Kidney (tissue), 14 donors: ENCODE data around the gene CXXC5. TPM values are rescaled to one million over a fixed set of nuclear protein-coding genes. Genes with fewer than 3 reads are reported as not detected.
"Not testable (repeated sequence)": the region's sequence is repeated elsewhere in the genome, so short reads cannot be mapped to it uniquely, and the experiment has no call there.

Source experiments
- DNase-seq, 5 donors: peaks; one replicate each; pipeline ENCODE4 v3.0.0-alpha.2; 2013 to 2020
- FAIRE-seq: peaks from 2 replicates; lab custom pipeline; 2012; peaks lifted over from hg19 to GRCh38; lab: Jason Lieb, UNC
- H3K27ac ChIP-seq, 2 donors: one replicate each; pipeline ENCODE4 v1.7.0; 2013; ENCODE audit warnings: low read depth in 2 of 2, low read length in 2 of 2, inconsistent platforms in 1 of 2
- H3K27me3 ChIP-seq: one replicate; pipeline ENCODE4 v1.7.1; 2013; ENCODE audit warnings: low read length, inconsistent platforms; ENCODE audit not compliant: control insufficient read depth, insufficient read depth
- H3K36me3 ChIP-seq, 3 donors: one replicate each; pipeline versions ENCODE4 v1.7.0 to v1.7.1; 2013; ENCODE audit warnings: low read length in 3 of 3, control low read depth in 1 of 3, inconsistent platforms in 1 of 3; ENCODE audit not compliant: insufficient read depth in 3 of 3, control insufficient read depth in 2 of 3
- H3K4me1 ChIP-seq, 3 donors: one replicate each; pipeline versions ENCODE4 v1.7.0 to v1.7.1; 2013; ENCODE audit warnings: low read length in 3 of 3, inconsistent platforms in 1 of 3, low read depth in 1 of 3; ENCODE audit not compliant: control insufficient read depth in 2 of 3, insufficient read depth in 2 of 3
- H3K4me3 ChIP-seq, 3 donors: one replicate each; pipeline versions ENCODE4 v1.7.0 to v1.8.1; 2013; ENCODE audit warnings: low read length in 3 of 3, control low read depth in 1 of 3, inconsistent platforms in 1 of 3
- H3K9ac ChIP-seq, 3 donors: one replicate each; pipeline versions ENCODE4 v1.7.0 to v1.7.1; 2013; ENCODE audit warnings: low read length in 3 of 3, control low read depth in 1 of 3, inconsistent platforms in 1 of 3
- H3K9me3 ChIP-seq, 3 donors: one replicate each; pipeline versions ENCODE4 v1.7.0 to v1.7.1; 2013; ENCODE audit warnings: low read length in 3 of 3, control low read depth in 1 of 3, inconsistent platforms in 1 of 3; ENCODE audit not compliant: control insufficient read depth in 2 of 3, insufficient read depth in 1 of 3
- CTCF ChIP-seq: IDR thresholded peaks from 3 replicates; pipeline ENCODE4 v1.5.1; 2012; ENCODE audit warnings: mild to moderate bottlenecking, moderate library complexity, borderline replicate concordance; ENCODE audit not compliant: insufficient read depth; ENCODE audit errors: extremely low read depth
- intact Hi-C: fragments of 100-400 bp; cut with DNase I; formaldehyde crosslinking; loops from one replicate; pipeline ENCODE4 v1.11.1; 2022
- polyA plus RNA-seq: library from polyadenylated mRNA; stranded (reverse); fragments of 350-450 nt; fragmentation: Illumina TruSeq; extraction: RNeasy Lipid Tissue Mini Kit (QIAGEN cat#74804); gene quantifications from one replicate; pipeline ENCODE4 v1.2.3, GENCODE V29; 2014; ENCODE audit warnings: low read depth, low replicate concordance; ENCODE audit not compliant: insufficient read depth
- total RNA-seq: library from RNA; stranded (reverse); fragmentation: NEBNext Ultra II Directional; extraction: Animal tissue kit (Norgen Biotek cat#: 25700); gene quantifications from one replicate; pipeline ENCODE4 v1.2.1, GENCODE V29; 2021
- donor health status: control.
- donor health status: control.
- donor health status: control.
- donor health status: control.
- donor health status: control.
- donor health status: DM: yes; HTN: yes; CAD: no.
- donor health status: Normal renal cell carcinoma (clear cell type).

CXXC5 gene
- total and polyA plus RNA-seq, 2 donors from 2014 or later, result 116 to 122 TPM

GRCh38 chr5:139711906-139712224 is 63.7 kb downstream of the CXXC5 start:
- intact Hi-C loops, result no loop called here
- Histone ChIP-seq H3K9me3 (no peaks in the 10 kb centered on the region), H3K36me3 (no peaks in the 10 kb centered on the region), H3K27ac (peak overlapping the region in 1 of 2 donors; percentile 23), H3K4me3 (peak overlapping the region; percentile 44 to 58 (median 50)), H3K27me3 (no peaks in the 10 kb centered on the region), H3K4me1 (peaks cover 5 to 19% (median 9%) of the 10 kb centered on the region in 3 donors), H3K9ac (peak overlapping the region in 2 of 3 donors; percentile 17 to 37)
- TF ChIP-seq CTCF, result no peak
- DNase-seq (peak in 4 of 5 donors; percentile 58 to 83 (median 71)), FAIRE-seq (no peak)

- Histone ChIP-seq H3K4me1 (peaks cover 5 to 19% (median 8%) of the 10 kb centered on the region in 3 donors), H3K9me3 (no peaks in the 10 kb centered on the region), H3K9ac (no peak overlapping the region), H3K4me3 (no peak overlapping the region), H3K36me3 (no peaks in the 10 kb centered on the region), H3K27ac (no peak overlapping the region), H3K27me3 (no peaks in the 10 kb centered on the region)
- no peak for FAIRE-seq
- peak in 1 of 5 donors; percentile 62 for DNase-seq
- no peak for TF ChIP-seq CTCF
- intact Hi-C loops, result no loop called here
These were observed 64.3 kb downstream of the CXXC5 start for GRCh38 chr5:139712412-139712811.

DNA sequence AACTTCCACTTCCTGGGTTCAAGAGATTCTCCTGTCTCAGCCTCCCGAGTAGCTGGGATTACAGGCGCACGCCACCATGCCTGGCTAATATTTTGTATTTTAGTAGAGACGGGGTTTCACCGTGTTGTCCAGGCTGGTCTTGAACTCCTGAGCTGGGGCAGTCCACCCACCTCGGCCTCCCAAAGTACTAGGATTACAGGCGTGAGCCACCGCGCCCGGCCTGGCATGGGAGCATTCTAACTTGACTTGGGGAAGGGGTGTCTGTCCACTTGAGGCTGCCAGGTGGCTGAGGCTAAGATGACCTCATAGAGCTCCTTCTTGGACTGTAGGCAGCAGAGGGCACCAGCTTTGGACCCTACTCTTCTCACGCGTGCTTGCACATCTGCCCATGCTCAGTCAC is 65.7 kb downstream of the CXXC5 start:
- peak in 1 of 5 donors; percentile 33 for DNase-seq
- H3K27me3 ChIP-seq, H3K9me3 ChIP-seq, H3K27ac ChIP-seq, FAIRE-seq, H3K4me3 ChIP-seq, H3K4me1 ChIP-seq, intact Hi-C loops, H3K9ac ChIP-seq, H3K36me3 ChIP-seq: not testable (repeated sequence)

GRCh38 chr5:139717221-139717620 is 69.1 kb downstream of the CXXC5 start:
- TF ChIP-seq CTCF, result no peak
- no peaks in the 10 kb centered on the region for H3K4me1 ChIP-seq
- intact Hi-C loops, result no loop called here
- H3K27me3 ChIP-seq, result no peaks in the 10 kb centered on the region
- no peak overlapping the region for H3K9ac ChIP-seq
- H3K36me3 ChIP-seq, result no peaks in the 10 kb centered on the region
- H3K4me3 ChIP-seq, result no peak overlapping the region
- H3K9me3 ChIP-seq, result no peaks in the 10 kb centered on the region
- no peak overlapping the region for H3K27ac ChIP-seq
- DNase-seq (no peak), FAIRE-seq (no peak)

DNA sequence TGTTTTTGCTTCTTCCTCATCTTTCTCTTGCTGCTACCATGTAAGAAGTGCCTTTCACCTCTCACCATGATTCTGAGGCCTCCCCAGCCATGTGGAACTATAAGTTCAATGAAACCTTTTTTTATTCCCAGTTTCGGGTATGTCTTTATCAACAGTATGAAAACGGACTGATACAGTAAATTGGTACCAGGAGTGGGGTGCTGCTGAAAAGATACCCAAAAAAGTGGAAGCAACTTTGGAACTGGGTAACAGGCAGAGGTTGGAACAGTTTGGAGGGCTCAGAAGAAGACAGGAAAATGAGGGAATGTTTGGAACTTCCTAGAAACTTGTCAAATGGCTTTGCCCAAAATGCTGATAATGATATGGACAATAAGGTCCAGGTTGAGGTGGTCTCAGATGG is 70.3 kb downstream of the CXXC5 start:
- H3K36me3 ChIP-seq, H3K9me3 ChIP-seq, DNase-seq, H3K4me1 ChIP-seq, intact Hi-C loops, H3K4me3 ChIP-seq, FAIRE-seq, H3K9ac ChIP-seq, H3K27ac ChIP-seq, H3K27me3 ChIP-seq: not testable (repeated sequence)

DNA sequence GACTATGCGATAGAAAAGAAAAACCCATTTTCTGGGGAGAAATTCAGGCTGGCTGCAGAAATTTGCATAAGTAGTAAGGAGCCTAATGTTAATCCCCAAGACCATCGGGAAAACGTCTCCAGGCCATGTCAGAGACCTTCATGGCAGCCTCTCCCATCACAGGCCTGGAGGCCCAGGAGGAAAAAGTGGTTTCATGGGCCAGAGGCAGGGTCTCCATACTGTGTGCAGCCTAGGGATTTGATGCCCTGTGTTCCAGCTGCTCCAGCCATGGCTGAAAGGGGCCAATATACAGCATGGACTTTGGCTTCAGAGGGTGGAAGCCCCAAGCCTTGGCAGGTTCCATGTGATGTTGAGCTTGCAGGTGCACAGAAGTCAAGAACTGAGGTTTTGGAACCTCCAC is 71.8 kb downstream of the CXXC5 start:
- H3K9ac ChIP-seq, H3K36me3 ChIP-seq, DNase-seq, intact Hi-C loops, H3K27me3 ChIP-seq, H3K9me3 ChIP-seq, FAIRE-seq, H3K4me1 ChIP-seq, H3K27ac ChIP-seq, H3K4me3 ChIP-seq: not testable (repeated sequence)
